H1 (cell line): ENCODE measurements around the gene NHS.

Source experiments
- CEBPB ChIP-seq: IDR thresholded peaks from 2 replicates; pipeline ENCODE4 v1.6.1; 2012; ENCODE audit warnings: low read depth, low read length
- CTCF ChIP-seq, 3 experiments: IDR thresholded peaks; 1 replicate in 2 of 3; 2 replicates in 1 of 3; pipeline versions ENCODE4 v1.5.1 to v1.6.1; 2011; ENCODE audit warnings: low read length in 3 of 3, mild to moderate bottlenecking in 3 of 3, inconsistent platforms in 2 of 3, low read depth in 1 of 3, moderate library complexity in 1 of 3; ENCODE audit not compliant: insufficient read depth in 1 of 3; ENCODE audit errors: control extremely low read depth in 1 of 3
- POLR2A ChIP-seq, 2 experiments: IDR thresholded peaks; 1 replicate in 1 of 2; 2 replicates in 1 of 2; pipeline ENCODE4 v1.6.1; 2011; ENCODE audit warnings: low read depth in 2 of 2, low read length in 2 of 2, mild to moderate bottlenecking in 2 of 2; ENCODE audit errors: control extremely low read depth in 1 of 2
- SAP30 ChIP-seq: fragments of 300-600 bp; sonication (generic); IDR thresholded peaks from 2 replicates; pipeline ENCODE4 v1.7.1; 2012; ENCODE audit warnings: low read length, moderate library complexity, mild to moderate bottlenecking, inconsistent platforms; ENCODE audit not compliant: insufficient read depth, insufficient replicate concordance
- SIN3A ChIP-seq, 2 experiments: IDR thresholded peaks in 1 of 2; conservative IDR thresholded peaks in 1 of 2; 2 replicates each; pipeline ENCODE4 v1.6.1; 2011 to 2012; ENCODE audit warnings: low read length in 2 of 2, improper control_type of control experiment in 1 of 2, low read depth in 1 of 2, mild to moderate bottlenecking in 1 of 2
- SP4 ChIP-seq: IDR thresholded peaks from 2 replicates; pipeline ENCODE4 v1.6.1; 2012; ENCODE audit warnings: low read length, inconsistent platforms
- SRF ChIP-seq: IDR thresholded peaks from 2 replicates; pipeline ENCODE4 v1.6.1; 2011; ENCODE audit warnings: mild to moderate bottlenecking, low read depth, low read length, moderate library complexity

GRCh38 chrX:17563515-17563914 lies 188.5 kb downstream of the NHS start:
- TF ChIP-seq SP4: no peak
- TF ChIP-seq CTCF (IDR thresholded peaks at IDR 0.05; ENCODE audit: control extremely low read depth in 1 of 3, insufficient read depth in 1 of 3, low read depth in 1 of 3, low read length in 3 of 3): no peak
- TF ChIP-seq SAP30: no peak
- TF ChIP-seq CEBPB: no peak
- no peak for TF ChIP-seq SIN3A (conservative IDR thresholded peaks at IDR 0.05 in 1 of 2, IDR thresholded peaks at IDR 0.05 in 1 of 2; ENCODE audit: low read depth in 1 of 2, low read length in 2 of 2)
- TF ChIP-seq SRF: no peak
- no peak for TF ChIP-seq POLR2A (IDR thresholded peaks at IDR 0.05; ENCODE audit: control extremely low read depth in 1 of 2, low read depth in 2 of 2, low read length in 2 of 2)
